ENCODE measurements around the gene P2RY6.

DNA sequence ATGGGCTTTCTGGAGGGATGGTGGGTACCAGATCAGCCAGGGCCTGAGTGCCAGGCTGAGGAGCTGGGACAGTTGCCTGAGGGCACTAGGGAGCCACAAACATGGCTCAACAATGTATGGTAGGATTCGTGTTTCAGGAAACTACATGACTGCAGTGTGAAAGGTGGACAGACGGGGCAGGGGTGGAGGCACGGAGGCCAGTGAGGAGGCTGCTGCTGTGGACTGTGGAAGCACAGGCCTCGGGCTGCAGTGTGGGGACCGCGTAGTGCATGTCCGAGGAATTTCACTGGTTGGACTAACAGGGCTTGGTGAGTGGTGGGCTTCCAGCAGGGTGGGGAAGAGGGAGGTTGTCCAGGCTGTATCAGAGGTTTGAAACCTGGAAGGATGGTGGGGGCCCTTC lies 46.3 kb upstream of the P2RY6 start:
- TF ChIP-seq, protein P1, sequence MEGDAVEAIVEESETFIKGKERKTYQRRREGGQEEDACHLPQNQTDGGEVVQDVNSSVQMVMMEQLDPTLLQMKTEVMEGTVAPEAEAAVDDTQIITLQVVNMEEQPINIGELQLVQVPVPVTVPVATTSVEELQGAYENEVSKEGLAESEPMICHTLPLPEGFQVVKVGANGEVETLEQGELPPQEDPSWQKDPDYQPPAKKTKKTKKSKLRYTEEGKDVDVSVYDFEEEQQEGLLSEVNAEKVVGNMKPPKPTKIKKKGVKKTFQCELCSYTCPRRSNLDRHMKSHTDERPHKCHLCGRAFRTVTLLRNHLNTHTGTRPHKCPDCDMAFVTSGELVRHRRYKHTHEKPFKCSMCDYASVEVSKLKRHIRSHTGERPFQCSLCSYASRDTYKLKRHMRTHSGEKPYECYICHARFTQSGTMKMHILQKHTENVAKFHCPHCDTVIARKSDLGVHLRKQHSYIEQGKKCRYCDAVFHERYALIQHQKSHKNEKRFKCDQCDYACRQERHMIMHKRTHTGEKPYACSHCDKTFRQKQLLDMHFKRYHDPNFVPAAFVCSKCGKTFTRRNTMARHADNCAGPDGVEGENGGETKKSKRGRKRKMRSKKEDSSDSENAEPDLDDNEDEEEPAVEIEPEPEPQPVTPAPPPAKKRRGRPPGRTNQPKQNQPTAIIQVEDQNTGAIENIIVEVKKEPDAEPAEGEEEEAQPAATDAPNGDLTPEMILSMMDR (IDR thresholded peaks at IDR 0.05; ENCODE audit: borderline replicate concordance, extremely low read depth, low read length, poor library complexity, severe bottlenecking) = no peak
- TF ChIP-seq EZH2 (IDR thresholded peaks at IDR 0.05; ENCODE audit: borderline replicate concordance, low read depth, low read length, severe bottlenecking) = no peak

Measured in DND-41 (cell line).